Measurements from ENCODE around the gene EZH1. TPM values are rescaled to one million over a fixed set of nuclear protein-coding genes. Genes with fewer than 3 reads are reported as not detected.

EZH1 gene
- total RNA-seq, 2 experiments from 2014 or later: 31.9 to 34.0 TPM

DNA sequence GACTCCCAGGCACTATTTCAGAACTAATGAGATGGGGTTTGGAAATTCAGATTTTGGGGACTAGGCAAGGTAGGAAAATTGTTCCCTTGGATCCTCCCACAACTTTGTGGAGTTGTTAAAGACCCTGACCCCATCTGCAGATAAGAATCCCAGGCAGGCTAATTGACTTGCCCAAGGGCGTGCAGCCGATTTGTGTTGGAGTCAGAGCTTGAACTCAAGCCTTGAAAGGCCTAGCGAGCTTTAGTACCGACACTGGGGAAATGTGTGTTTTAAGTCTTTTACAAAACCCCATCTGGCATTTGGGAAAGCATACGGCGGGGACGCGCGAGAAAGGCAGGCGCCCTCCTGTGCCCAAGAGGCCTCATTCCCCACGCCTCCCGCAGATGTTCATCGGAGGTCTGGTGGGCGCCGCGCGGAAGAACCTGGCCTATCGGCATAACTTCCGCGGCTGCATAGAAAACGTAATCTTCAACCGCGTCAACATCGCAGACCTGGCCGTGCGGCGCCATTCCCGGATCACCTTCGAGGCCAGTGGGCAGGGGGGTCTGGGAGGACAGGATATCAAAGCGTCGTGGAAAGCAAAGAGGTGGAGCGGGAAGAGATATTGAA is 58.2 kb downstream of the EZH1 start:
- Mint-ChIP-seq H3K36me3 (ENCODE audit: low read depth) (no peaks in the 10 kb centered on the region), H3K4me1 (ENCODE audit: low read depth) (peaks cover 20% of the 10 kb centered on the region), H3K9me3 (no peaks in the 10 kb centered on the region), H3K27ac (no peak overlapping the region), H3K4me3 (no peak overlapping the region), H3K27me3 (ENCODE audit: low read depth) (peaks cover 26% of the 10 kb centered on the region)
- no peak for DNase-seq
- CTCF ChIA-PET: interaction anchor here (1.1 kb wide), 1 partner anchor 108 kb away, joined by 3 read pairs; no protein-coding TSS in a partner anchor
- intact Hi-C loops (cut with micrococcal nuclease): no loop called here

DNA sequence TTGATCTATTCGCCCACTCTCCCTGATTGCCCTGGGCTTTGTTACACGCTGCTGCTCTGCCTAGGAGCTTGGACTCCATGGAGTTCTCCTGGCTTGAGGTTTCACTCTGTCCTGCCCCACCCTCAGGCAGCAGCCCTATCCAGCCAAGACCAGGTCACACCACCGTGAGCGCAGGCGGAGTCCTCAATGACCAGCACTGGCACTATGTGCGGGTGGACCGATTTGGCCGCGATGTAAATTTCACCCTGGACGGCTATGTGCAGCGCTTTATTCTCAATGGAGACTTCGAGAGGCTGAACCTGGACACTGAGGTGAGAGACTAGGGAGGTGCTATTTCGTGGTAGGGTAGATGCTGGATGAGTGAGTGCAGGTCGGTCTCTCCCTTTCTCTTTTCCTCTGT is 59.0 kb downstream of the EZH1 start:
- no peaks in the 10 kb centered on the region for H3K36me3 Mint-ChIP-seq (ENCODE audit: low read depth)
- intact Hi-C loops (cut with micrococcal nuclease): no loop called here
- peaks cover 33% of the 10 kb centered on the region for H3K27me3 Mint-ChIP-seq (ENCODE audit: low read depth)
- no peak overlapping the region for H3K27ac Mint-ChIP-seq
- peaks cover 25% of the 10 kb centered on the region for H3K4me1 Mint-ChIP-seq (ENCODE audit: low read depth)
- CTCF ChIA-PET: interaction anchor here (0.7 kb wide), 1 partner anchor 74 kb away, joined by 3 read pairs; no protein-coding TSS in a partner anchor
- no peak for DNase-seq
- H3K9me3 Mint-ChIP-seq: no peaks in the 10 kb centered on the region
- H3K4me3 Mint-ChIP-seq: no peak overlapping the region

DNA sequence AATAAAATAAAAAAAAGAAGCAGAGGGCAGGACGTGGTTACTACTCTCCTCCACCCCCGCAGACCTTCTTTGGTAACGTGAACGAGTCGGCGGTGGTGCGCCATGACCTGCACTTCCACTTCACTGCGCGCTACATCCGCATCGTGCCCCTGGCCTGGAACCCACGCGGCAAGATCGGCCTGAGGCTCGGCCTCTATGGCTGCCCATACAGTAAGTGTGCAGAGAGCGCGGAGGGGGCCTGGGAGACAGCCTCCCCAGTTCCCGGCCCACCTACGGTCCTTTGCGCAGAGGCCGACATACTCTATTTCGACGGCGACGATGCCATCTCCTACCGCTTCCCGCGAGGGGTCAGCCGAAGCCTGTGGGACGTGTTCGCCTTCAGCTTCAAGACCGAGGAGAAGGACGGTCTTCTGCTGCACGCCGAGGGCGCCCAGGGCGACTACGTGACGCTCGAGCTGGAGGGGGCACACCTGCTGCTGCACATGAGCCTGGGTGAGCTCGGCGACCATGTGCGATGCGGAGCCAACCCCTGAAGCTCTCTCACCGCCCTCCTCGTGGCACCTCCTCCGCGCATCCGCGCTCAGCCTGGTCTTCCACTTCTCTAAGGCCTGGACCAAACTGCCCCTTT is 59.8 kb downstream of the EZH1 start:
- CTCF ChIA-PET: interaction anchor here (0.7 kb wide), 1 partner anchor 74 kb away, joined by 3 read pairs; no protein-coding TSS in a partner anchor
- Mint-ChIP-seq H3K4me1 (ENCODE audit: low read depth) (peaks cover 26% of the 10 kb centered on the region), H3K9me3 (no peaks in the 10 kb centered on the region), H3K4me3 (no peak overlapping the region), H3K27ac (no peak overlapping the region), H3K27me3 (ENCODE audit: low read depth) (peaks cover 37% of the 10 kb centered on the region), H3K36me3 (ENCODE audit: low read depth) (no peaks in the 10 kb centered on the region)
- intact Hi-C loops (cut with micrococcal nuclease): no loop called here
- no peak for DNase-seq

DNA sequence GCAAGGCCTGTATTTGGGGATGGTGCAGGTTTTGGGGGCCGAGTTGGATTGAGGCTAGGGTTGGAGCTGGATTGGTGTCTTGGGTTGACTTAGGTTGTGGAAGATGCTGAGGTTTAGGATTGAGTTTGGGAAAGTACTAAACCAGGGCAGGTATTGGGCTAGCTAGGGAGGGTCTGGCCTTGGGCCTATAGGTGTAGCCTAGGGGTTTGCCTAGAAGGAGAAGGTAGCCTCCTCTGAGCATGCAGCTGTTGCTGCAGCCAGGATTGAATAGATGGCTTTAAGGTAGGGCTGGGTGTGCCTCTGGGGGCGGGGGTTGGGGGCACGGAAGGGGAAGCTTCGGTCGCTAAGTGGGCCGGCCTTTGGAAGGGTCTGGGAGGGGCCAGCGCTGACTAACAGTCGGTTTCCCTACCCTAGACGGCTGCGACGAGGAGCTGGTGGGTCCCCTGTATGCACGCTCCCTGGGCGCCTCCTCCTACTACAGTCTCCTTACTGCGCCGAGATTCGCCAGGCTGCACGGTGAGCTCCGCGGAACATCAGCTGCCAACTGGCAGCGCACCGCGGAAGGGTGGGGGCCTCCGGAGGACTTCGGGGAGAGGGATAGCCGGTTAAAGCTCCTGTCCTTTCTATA is 61.3 kb downstream of the EZH1 start:
- Mint-ChIP-seq H3K4me3 (peak overlapping the region; percentile 22), H3K4me1 (ENCODE audit: low read depth) (peaks cover 37% of the 10 kb centered on the region), H3K36me3 (ENCODE audit: low read depth) (no peaks in the 10 kb centered on the region), H3K27me3 (ENCODE audit: low read depth) (peaks cover 40% of the 10 kb centered on the region), H3K27ac (no peak overlapping the region), H3K9me3 (no peaks in the 10 kb centered on the region)
- CTCF ChIA-PET: interaction anchor here (0.5 to 1.9 kb wide), 3 partner anchors 14 to 106 kb away, joined by 3 to 9 read pairs (median 4); partner anchors contain the start of gene PSMC3IP
- DNase-seq: peak; percentile 24
- intact Hi-C loops (cut with micrococcal nuclease): no loop called here

DNA sequence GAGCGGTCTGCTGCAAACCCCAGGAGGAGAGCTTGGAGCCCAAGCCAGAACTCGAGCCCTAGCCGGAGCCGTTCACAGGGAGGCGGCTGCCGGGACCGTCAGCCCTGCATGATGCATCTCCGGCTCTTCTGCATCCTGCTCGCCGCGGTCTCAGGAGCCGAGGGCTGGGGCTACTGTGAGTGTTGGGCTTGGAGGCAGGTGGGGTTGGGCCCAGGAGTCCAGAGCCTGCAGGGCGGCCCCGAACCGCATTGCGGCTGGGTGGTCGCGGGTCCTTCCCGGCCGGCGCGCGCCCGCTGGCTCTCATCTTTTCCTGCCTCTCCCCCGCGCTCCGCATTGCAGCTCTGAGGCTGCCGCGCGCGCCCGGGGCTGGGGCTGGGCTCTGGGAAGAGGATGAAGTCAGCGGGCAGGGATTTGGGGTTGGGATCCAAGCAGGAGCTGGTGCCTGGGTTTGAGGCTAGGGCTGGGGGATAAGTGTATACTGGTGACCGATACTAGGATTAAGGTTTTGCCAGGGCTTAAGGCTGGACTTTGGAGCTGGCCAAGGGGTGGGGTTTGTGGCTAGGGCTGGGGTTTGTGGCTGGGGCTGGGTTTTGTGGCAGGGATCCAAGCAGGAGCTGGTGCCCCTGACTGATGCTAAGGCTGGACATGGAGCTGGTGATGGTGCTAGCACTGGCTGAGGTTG is 62.0 kb downstream of the EZH1 start:
- DNase-seq: peak; percentile 54
- CTCF ChIA-PET: interaction anchor here (0.5 to 1.9 kb wide), 3 partner anchors 14 to 105 kb away, joined by 3 to 9 read pairs (median 4); partner anchors contain the start of gene PSMC3IP
- H3K27ac Mint-ChIP-seq: no peak overlapping the region
- no peaks in the 10 kb centered on the region for H3K9me3 Mint-ChIP-seq
- intact Hi-C loops (cut with micrococcal nuclease): no loop called here
- peaks cover 40% of the 10 kb centered on the region for H3K27me3 Mint-ChIP-seq (ENCODE audit: low read depth)
- H3K4me3 Mint-ChIP-seq: peak overlapping the region; percentile 67
- peaks cover 40% of the 10 kb centered on the region for H3K4me1 Mint-ChIP-seq (ENCODE audit: low read depth)
- no peaks in the 10 kb centered on the region for H3K36me3 Mint-ChIP-seq (ENCODE audit: low read depth)

DNA sequence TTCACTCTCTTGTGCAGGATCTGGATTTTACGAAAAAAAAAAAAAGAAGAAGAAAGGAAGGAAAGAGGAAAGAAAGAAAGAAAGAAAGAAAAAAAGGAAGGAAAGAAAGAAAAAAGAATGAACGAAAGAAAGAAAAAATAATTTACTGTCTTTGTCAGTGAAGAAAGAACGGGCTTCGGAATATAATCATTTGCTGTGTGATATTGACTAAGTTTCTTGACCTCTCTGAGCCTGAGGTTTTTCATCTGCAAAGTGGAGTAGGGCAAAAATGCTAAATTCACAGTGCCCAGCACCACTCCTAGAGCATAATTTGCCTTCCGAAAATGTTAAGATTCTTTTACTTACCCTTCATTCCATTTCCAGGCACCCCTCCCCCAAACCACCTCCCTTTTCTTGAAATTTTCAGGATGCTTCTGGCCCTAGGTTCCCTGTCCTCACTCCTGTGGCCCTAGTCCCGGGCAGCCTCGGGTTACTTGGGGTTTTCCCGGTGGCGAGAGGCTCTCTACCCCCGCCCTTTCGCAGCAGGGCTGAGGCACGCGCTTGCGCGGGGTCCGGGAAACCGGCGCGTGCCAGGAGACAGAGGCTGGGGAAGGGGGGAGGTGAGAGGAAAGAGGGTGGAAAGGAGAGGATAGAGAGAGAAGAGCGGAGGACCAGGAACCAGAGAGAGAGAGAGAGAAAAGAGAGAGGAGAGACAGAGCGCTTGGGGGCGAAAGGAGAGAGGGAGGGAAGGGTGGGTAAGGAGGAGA is 62.7 kb downstream of the EZH1 start, which contains the start of gene CNTNAP1:
TSS of gene CNTNAP1 (plus strand) at position 556 of the 746 bp plus-strand sequence. CDS start 299 bp downstream, outside the sequence.
- Mint-ChIP-seq H3K4me1 (ENCODE audit: low read depth) (peaks cover 47% of the 10 kb centered on the region), H3K27ac (no peak within 1 kb of the TSS), H3K27me3 (ENCODE audit: low read depth) (peaks cover 40% of the 10 kb centered on the region), H3K36me3 (ENCODE audit: low read depth) (no peaks in the 10 kb centered on the region), H3K9me3 (no peaks in the 10 kb centered on the region), H3K4me3 (peak within 1 kb of the TSS; percentile 67)
- intact Hi-C loops (cut with micrococcal nuclease): no loop called here
- CTCF ChIA-PET: interaction anchor here (1.9 kb wide), 1 partner anchor 104 kb away, joined by 9 read pairs; the partner anchor contains the start of gene PSMC3IP
- peak; percentile 39 for DNase-seq

DNA sequence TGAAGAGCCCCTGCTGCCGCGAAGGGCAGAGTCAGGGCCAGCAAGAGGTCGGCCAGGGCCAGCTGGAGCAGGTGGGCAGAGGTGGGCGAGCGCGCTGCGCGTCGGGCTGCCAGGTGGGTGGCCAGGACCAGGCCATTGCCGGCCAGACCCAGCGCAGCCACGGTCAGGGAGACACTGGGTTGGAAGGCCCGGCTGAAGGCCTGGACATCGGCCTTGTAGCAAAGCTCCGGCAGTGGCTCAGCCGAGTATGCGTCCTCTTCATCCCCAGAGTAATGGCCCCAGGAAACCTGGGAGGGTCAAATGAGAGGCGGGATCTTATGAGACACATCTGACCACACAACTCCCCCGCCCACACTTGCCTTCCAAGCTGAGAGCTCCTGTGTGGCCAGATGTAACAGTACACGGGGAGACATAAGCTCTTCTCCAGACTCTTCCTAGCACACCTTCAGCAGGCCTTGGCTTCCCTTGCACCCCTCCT is 64.5 kb downstream of the EZH1 start:
- H3K36me3 Mint-ChIP-seq (ENCODE audit: low read depth): no peaks in the 10 kb centered on the region

DNA sequence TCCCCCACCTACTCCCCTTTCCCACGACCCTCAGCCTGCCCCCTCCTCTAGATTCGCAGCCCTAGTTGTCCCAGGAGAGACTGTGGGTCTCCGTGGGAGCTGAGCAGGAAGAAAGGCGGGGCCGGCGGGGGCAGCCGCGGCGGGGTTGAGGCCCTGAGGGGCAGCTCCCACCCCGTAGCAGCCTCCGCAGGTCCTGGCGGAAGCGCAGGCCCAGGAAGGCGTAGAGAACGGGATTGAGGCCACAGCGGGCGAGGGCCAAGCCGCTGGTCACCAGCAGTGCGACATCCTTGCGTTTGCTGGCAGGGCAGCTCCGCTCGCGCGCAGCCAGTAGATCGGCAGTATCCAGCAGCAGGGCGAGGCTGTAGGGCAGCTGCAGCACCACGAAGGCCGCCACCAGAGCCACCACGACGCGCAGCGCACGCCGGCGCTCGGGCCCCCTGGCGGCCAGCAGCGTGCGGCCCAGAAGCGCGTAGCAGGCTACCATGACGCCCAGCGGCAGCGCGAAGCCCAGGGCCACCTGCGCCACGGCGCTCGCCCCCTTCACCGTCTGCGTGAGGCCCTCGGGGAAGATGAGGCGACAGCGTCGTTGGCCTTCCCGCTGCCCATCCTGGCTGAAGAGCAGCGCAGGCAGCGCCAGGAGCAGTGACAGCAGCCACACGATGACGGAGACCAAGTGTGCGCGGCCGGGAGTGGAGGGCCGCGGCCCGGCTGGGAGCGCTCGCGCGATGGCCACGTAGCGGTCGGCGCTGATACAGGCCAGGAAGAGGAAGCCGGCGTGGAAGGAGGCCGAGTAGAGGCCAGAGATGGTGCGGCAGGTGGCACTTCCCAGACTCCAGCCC is 65.1 kb downstream of the EZH1 start:
- Mint-ChIP-seq H3K27me3 (ENCODE audit: low read depth) (peaks cover 54% of the 10 kb centered on the region), H3K4me3 (peak overlapping the region; percentile 63), H3K9me3 (no peaks in the 10 kb centered on the region), H3K36me3 (ENCODE audit: low read depth) (no peaks in the 10 kb centered on the region), H3K4me1 (ENCODE audit: low read depth) (peaks cover 58% of the 10 kb centered on the region), H3K27ac (peak overlapping the region; percentile 70)
- CTCF ChIA-PET: interaction anchor here (0.5 to 3.2 kb wide), 16 partner anchors 7 to 347 kb away, joined by 3 to 33 read pairs (median 3); partner anchors contain the start of genes PSMC3IP, RETREG3, TUBG1 and TUBG2
- intact Hi-C loops (cut with micrococcal nuclease): loop anchor here (1.0 to 10.0 kb wide), 11 partner anchors 25 to 761 kb away; partner anchors contain the start of genes ACLY, BECN1, CAVIN1 and DHX58
- peak; percentile 68 for DNase-seq

More for the DNA sequence above, 64.5 kb downstream of the EZH1 start:
- no peak overlapping the region for H3K4me3 Mint-ChIP-seq
- H3K4me1 Mint-ChIP-seq (ENCODE audit: low read depth): peaks cover 55% of the 10 kb centered on the region
- no peaks in the 10 kb centered on the region for H3K9me3 Mint-ChIP-seq
- no peak overlapping the region for H3K27ac Mint-ChIP-seq
- intact Hi-C loops (cut with micrococcal nuclease): no loop called here
- peaks cover 48% of the 10 kb centered on the region for H3K27me3 Mint-ChIP-seq (ENCODE audit: low read depth)
- CTCF ChIA-PET: interaction anchor here (0.7 to 3.2 kb wide), 13 partner anchors 8 to 347 kb away, joined by 3 to 33 read pairs (median 3); partner anchors contain the start of genes PSMC3IP, RETREG3, TUBG1 and TUBG2
- DNase-seq: no peak

DNA sequence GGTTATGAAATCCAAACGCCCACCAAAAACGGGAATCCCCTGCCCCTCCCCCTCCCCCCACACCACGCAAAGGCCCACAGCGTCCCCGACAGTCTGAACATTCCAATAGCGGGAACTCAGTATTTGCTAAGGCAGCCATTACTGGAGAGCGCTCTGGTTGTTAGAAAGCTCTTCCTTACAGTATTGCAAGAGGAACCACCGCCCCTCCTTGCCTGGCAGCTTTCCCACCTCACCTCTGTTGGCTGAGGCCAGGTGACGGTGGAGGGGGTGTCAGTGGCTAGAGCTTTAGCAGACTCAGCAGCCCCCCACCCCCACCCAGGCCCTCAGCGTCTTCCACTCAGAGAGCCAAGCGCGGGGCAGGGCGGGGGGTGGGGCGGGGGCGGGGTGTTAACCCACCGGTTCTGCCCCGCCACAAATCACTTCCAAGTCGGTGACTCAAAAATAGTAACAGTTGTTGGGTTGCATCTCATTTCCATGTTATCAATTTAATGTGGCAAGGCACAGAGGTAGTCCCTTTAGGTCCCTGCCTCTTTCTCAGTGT is 65.8 kb downstream of the EZH1 start:
- peak overlapping the region; percentile 88 for H3K4me3 Mint-ChIP-seq
- H3K9me3 Mint-ChIP-seq: no peaks in the 10 kb centered on the region
- intact Hi-C loops (cut with micrococcal nuclease): loop anchor here (1.0 to 10.0 kb wide), 12 partner anchors 26 to 760 kb away; partner anchors contain the start of genes ACLY, BECN1, CAVIN1 and DHX58
- H3K36me3 Mint-ChIP-seq (ENCODE audit: low read depth): no peaks in the 10 kb centered on the region
- H3K27me3 Mint-ChIP-seq (ENCODE audit: low read depth): peaks cover 56% of the 10 kb centered on the region
- peak overlapping the region; percentile 69 for H3K27ac Mint-ChIP-seq
- peaks cover 65% of the 10 kb centered on the region for H3K4me1 Mint-ChIP-seq (ENCODE audit: low read depth)
- peak; percentile 58 for DNase-seq
- CTCF ChIA-PET: interaction anchor here (0.5 to 3.2 kb wide), 11 partner anchors 8 to 114 kb away, joined by 3 to 33 read pairs (median 3); partner anchors contain the start of genes PSMC3IP, RETREG3, TUBG1 and TUBG2

All from activated naive CD4-positive, alpha-beta T cell treated with anti-CD3 and anti-CD28 coated beads for 36 hours (primary cell).